ENCODE results near the gene CYP26B1. TPM values are rescaled to one million over a fixed set of nuclear protein-coding genes. Genes with fewer than 3 reads are reported as not detected.

The CYP26B1 gene
- total and polyA plus RNA-seq, 9 donors: 1.5 to 13.4 (median 4.5) TPM

DNA sequence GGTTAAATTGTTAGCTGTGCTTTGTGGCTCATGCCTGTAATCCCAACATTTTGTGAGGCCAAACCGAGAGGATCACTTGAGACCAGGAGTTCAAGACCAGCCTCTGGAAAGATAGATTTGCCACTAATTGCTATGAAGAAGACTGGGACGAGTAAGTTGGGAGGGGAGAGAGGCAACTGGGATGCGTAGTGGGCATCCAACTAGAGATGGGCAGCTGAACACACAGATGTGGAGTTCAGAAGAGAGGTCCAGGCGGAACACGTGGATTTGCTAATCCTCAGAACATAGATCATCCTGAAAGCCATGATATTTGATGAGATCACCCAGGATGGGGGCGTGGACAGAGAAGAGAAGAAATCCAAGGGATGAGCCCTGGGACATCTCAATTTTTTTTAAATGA, 48.7 kb downstream of the CYP26B1 start:
- Histone ChIP-seq H3K4me1 (ENCODE audit: insufficient read depth) (no peaks in the 10 kb centered on the region), H3K36me3 (no peaks in the 10 kb centered on the region), H3K4me3 (no peak overlapping the region), H3K27me3 (no peaks in the 10 kb centered on the region), H3K9me3 (no peaks in the 10 kb centered on the region), H3K27ac (no peak overlapping the region)
- no peak for DNase-seq
- 63 to 75% (median 75%) methylated on average over 6 of the region's 6 CpGs for WGBS, 3 donors
- TF ChIP-seq POLR2A (IDR thresholded peaks at IDR 0.05) (no peak), EP300 (IDR thresholded peaks at IDR 0.05) (no peak)
- TF ChIP-seq, protein P1, sequence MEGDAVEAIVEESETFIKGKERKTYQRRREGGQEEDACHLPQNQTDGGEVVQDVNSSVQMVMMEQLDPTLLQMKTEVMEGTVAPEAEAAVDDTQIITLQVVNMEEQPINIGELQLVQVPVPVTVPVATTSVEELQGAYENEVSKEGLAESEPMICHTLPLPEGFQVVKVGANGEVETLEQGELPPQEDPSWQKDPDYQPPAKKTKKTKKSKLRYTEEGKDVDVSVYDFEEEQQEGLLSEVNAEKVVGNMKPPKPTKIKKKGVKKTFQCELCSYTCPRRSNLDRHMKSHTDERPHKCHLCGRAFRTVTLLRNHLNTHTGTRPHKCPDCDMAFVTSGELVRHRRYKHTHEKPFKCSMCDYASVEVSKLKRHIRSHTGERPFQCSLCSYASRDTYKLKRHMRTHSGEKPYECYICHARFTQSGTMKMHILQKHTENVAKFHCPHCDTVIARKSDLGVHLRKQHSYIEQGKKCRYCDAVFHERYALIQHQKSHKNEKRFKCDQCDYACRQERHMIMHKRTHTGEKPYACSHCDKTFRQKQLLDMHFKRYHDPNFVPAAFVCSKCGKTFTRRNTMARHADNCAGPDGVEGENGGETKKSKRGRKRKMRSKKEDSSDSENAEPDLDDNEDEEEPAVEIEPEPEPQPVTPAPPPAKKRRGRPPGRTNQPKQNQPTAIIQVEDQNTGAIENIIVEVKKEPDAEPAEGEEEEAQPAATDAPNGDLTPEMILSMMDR (IDR thresholded peaks at IDR 0.05): no peak
- intact Hi-C loops (cut with DNase I): no loop called here

DNA sequence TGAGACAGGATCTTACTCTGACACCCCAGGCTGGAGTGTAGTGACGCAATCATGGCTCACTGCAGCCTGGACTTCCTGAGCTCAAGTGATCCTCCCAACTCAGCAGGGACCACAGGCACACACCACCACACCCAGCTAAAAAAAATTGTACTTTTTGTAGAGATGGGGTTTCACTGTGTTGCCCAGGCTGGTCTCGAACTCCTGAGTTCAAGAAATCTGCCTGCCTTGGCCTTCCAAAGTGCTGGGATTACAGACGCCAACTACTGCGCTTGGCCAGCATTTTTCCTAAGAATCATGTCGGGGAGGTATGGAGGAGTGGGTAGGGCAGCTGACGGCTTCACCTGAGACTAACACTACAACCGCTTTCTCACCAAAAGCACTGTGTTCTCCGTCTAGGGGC, 50.4 kb downstream of the CYP26B1 start:
- no peak overlapping the region for H3K27ac ChIP-seq
- 91 to 94% (median 94%) methylated on average over 8 of the region's 8 CpGs for WGBS, 3 donors
- TF ChIP-seq, protein P1 (IDR thresholded peaks at IDR 0.05): no peak
- TF ChIP-seq EP300 (IDR thresholded peaks at IDR 0.05): no peak
- no peak for TF ChIP-seq POLR2A (IDR thresholded peaks at IDR 0.05)
- H3K4me3 ChIP-seq: no peak overlapping the region
- intact Hi-C loops (cut with DNase I): no loop called here
- DNase-seq: no peak
- no peaks in the 10 kb centered on the region for H3K27me3 ChIP-seq
- H3K9me3 ChIP-seq: no peaks in the 10 kb centered on the region
- no peaks in the 10 kb centered on the region for H3K36me3 ChIP-seq
- H3K4me1 ChIP-seq (ENCODE audit: insufficient read depth): no peaks in the 10 kb centered on the region

DNA sequence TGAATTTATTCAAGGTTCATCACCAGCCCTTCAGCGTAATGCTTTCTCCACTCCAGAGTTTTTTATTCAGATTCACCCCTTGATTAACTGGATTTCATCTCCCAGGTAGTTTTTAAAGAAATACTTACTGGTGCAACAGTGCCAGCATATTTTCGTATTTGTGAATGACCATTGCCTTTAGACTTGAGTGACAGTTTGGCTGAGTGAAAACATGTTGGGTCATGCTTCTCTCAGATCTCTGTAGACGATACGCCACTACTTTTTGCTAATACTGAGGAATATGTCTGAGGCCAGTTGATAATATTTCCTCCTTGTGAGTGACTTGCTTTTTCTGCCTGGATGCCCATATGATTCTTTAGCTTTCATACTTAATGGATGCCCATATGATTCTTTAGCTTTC, 51.5 kb downstream of the CYP26B1 start:
- Histone ChIP-seq H3K4me3 (no peak overlapping the region), H3K27me3 (no peaks in the 10 kb centered on the region), H3K9me3 (no peaks in the 10 kb centered on the region), H3K36me3 (no peaks in the 10 kb centered on the region), H3K4me1 (ENCODE audit: insufficient read depth) (no peaks in the 10 kb centered on the region), H3K27ac (no peak overlapping the region)
- TF ChIP-seq, protein P1 (IDR thresholded peaks at IDR 0.05): no peak
- TF ChIP-seq EP300 (IDR thresholded peaks at IDR 0.05): no peak
- no peak for TF ChIP-seq POLR2A (IDR thresholded peaks at IDR 0.05)
- intact Hi-C loops (cut with DNase I): no loop called here
- 80 to 87% (median 82%) methylated on average over 4 of the region's 4 CpGs for WGBS, 3 donors
- no peak for DNase-seq

DNA sequence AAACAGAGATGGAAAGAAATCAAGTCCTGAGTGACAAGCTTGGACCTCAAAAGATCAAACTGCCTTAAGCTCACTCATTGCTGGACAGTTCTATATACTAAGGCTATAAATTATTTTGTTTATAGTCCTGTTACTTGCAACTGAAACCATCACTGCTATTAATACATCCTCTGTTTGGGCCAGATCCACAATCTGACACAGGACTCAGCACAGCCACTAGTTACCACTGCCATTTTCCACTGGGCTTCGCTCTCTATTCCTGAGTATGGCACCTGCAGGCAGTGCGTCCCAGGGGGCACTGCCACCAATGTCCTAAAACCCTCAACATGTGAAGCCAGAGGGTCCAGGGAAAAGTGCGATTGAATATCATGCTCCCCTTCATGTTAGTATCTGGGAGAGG, 52.3 kb downstream of the CYP26B1 start:
- 92 to 96% (median 93%) methylated on average over 3 of the region's 3 CpGs for WGBS, 3 donors
- no peaks in the 10 kb centered on the region for H3K36me3 ChIP-seq
- no peaks in the 10 kb centered on the region for H3K27me3 ChIP-seq
- no peak overlapping the region for H3K27ac ChIP-seq
- H3K4me1 ChIP-seq (ENCODE audit: insufficient read depth): no peaks in the 10 kb centered on the region
- TF ChIP-seq EP300 (IDR thresholded peaks at IDR 0.05): no peak
- TF ChIP-seq, protein P1 (IDR thresholded peaks at IDR 0.05): no peak
- no peak for TF ChIP-seq POLR2A (IDR thresholded peaks at IDR 0.05)
- H3K4me3 ChIP-seq: no peak overlapping the region
- intact Hi-C loops (cut with DNase I): no loop called here
- no peak for DNase-seq
- H3K9me3 ChIP-seq: no peaks in the 10 kb centered on the region

DNA sequence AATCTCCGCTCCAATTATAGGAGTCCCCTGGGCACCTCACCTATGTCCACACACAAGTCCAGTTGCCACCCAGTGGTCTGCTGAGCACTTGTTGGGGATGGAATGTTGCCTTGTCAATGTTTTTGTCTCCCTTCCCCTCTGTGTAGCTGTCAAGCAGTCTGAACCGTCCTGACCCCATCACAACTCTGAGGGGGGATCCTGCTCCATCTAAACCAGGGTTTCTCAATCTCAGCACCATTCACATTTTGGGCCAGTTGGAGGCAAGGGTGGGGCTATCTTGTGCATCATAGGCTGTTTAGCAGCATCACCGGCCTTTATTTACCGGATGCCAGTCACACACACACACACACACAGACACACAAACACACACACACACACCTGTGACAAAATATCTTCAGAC, 53.0 kb downstream of the CYP26B1 start:
- 63 to 96% (median 71%) methylated on average over 4 of the region's 4 CpGs for WGBS, 3 donors
- Histone ChIP-seq H3K4me1 (ENCODE audit: insufficient read depth) (no peaks in the 10 kb centered on the region), H3K27me3 (no peaks in the 10 kb centered on the region), H3K9me3 (no peaks in the 10 kb centered on the region), H3K36me3 (no peaks in the 10 kb centered on the region), H3K4me3 (no peak overlapping the region), H3K27ac (no peak overlapping the region)
- intact Hi-C loops (cut with DNase I): no loop called here
- no peak for DNase-seq
- TF ChIP-seq POLR2A (IDR thresholded peaks at IDR 0.05) (no peak), EP300 (IDR thresholded peaks at IDR 0.05) (no peak)
- TF ChIP-seq, protein P1 (IDR thresholded peaks at IDR 0.05): no peak
